Measurements from ENCODE around the gene FAM227B. TPM values are rescaled to one million over a fixed set of nuclear protein-coding genes. Genes with fewer than 3 reads are reported as not detected.
A peak's percentile ranks its signal among the peaks of the same experiment; 100 is the strongest.
"Not testable (repeated sequence)": the region's sequence is repeated elsewhere in the genome, so short reads cannot be mapped to it uniquely, and the experiment has no call there.

FAM227B gene
- 1 to 10 TPM; 4.3 to 7.5 (median 5.7) TPM for total RNA-seq (2021; fragmentation: NEBNext Ultra II Directional; extraction: Animal tissue kit (Norgen Biotek cat#: 25700))
- long read RNA-seq, partial matches to known transcripts = 5 of 11 reads
- long read RNA-seq, other reads (novel, unspliced or antisense) = 4 of 11 reads

- DNase-seq = peak; percentile 95
- peaks cover 14% of the 10 kb centered on the region for H3K9me3 Mint-ChIP-seq
- no peak; the same call in 1 of the 2 replicates for TF ChIP-seq CTCF (IDR thresholded peaks at IDR 0.05)
- peaks cover 50% of the 10 kb centered on the region for H3K36me3 Mint-ChIP-seq (ENCODE audit: low read depth)
- H3K4me1 Mint-ChIP-seq (ENCODE audit: low read depth) = peaks cover 68% of the 10 kb centered on the region
- peaks cover 2% of the 10 kb centered on the region; the same call in 1 of the 2 replicates for H3K27me3 Mint-ChIP-seq (ENCODE audit: insufficient read depth)
- peak within 1 kb of the TSS; percentile 98 for H3K4me3 Mint-ChIP-seq
- H3K27ac Mint-ChIP-seq = peak within 1 kb of the TSS; percentile 98
Observed at GRCh38 chr15:49620658-49621368, at the start of gene FAM227B, which contains the start of gene DTWD1. TSS of gene FAM227B (minus strand) at chr15:49620818. CDS start at chr15:49615171, 5,647 bp downstream. TSS of gene DTWD1 (plus strand) at chr15:49621048. CDS start at chr15:49625168, 4,120 bp downstream.

GRCh38 chr15:49669288-49669687 lies 48.7 kb upstream of the FAM227B start:
- H3K4me3 Mint-ChIP-seq = no peak overlapping the region
- TF ChIP-seq CTCF (IDR thresholded peaks at IDR 0.05) = no peak
- H3K36me3 Mint-ChIP-seq (ENCODE audit: low read depth) = no peaks in the 10 kb centered on the region; the same call in 1 of the 2 replicates
- H3K27ac Mint-ChIP-seq = no peak overlapping the region
- DNase-seq = no peak
- H3K27me3 Mint-ChIP-seq (ENCODE audit: insufficient read depth) = no peaks in the 10 kb centered on the region
- peaks cover 13% of the 10 kb centered on the region for H3K4me1 Mint-ChIP-seq (ENCODE audit: low read depth)
- no peaks in the 10 kb centered on the region for H3K9me3 Mint-ChIP-seq

GRCh38 chr15:49666486-49666885 lies 45.9 kb upstream of the FAM227B start:
- not testable (repeated sequence) for H3K36me3 Mint-ChIP-seq (ENCODE audit: low read depth); H3K27ac Mint-ChIP-seq; H3K27me3 Mint-ChIP-seq (ENCODE audit: insufficient read depth); H3K4me3 Mint-ChIP-seq; H3K9me3 Mint-ChIP-seq; DNase-seq; H3K4me1 Mint-ChIP-seq (ENCODE audit: low read depth)

DNA sequence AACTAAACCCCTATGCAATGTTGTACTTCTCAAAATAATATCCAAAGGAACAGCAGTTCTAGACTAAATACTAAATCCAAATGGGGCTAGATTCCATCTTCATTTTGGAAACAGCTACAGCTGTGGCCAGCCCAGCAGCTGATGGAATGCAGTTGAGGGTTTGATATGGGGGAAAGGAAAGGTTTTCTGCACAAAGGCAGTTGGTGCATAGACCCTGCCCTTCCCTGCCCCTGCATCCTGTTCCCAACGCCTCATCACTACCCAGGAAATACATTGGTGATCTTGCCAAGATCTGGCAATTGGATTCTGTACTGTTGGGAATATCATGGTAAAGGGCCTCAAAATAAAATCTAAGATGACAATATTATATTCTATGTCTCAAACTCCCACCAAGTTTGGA lies 44.1 kb upstream of the FAM227B start:
- no peak for TF ChIP-seq CTCF (IDR thresholded peaks at IDR 0.05)
- no peak overlapping the region for H3K4me3 Mint-ChIP-seq
- peaks cover 12% of the 10 kb centered on the region; the same call in 1 of the 2 replicates for H3K4me1 Mint-ChIP-seq (ENCODE audit: low read depth)
- no peak overlapping the region for H3K27ac Mint-ChIP-seq
- H3K9me3 Mint-ChIP-seq = no peaks in the 10 kb centered on the region
- DNase-seq = no peak
- H3K36me3 Mint-ChIP-seq (ENCODE audit: low read depth) = no peaks in the 10 kb centered on the region; the same call in 1 of the 2 replicates
- no peaks in the 10 kb centered on the region; the same call in 1 of the 2 replicates for H3K27me3 Mint-ChIP-seq (ENCODE audit: insufficient read depth)

GRCh38 chr15:49656734-49657133 lies 36.1 kb upstream of the FAM227B start:
- TF ChIP-seq CTCF (IDR thresholded peaks at IDR 0.05) = no peak
- DNase-seq = no peak
- Mint-ChIP-seq H3K27me3 (ENCODE audit: insufficient read depth) (no peaks in the 10 kb centered on the region; the same call in 1 of the 2 replicates), H3K27ac (no peak overlapping the region), H3K4me3 (no peak overlapping the region), H3K9me3 (peaks cover 28% of the 10 kb centered on the region), H3K4me1 (ENCODE audit: low read depth) (peaks cover 12% of the 10 kb centered on the region; the same call in 1 of the 2 replicates), H3K36me3 (ENCODE audit: low read depth) (peaks cover 35% of the 10 kb centered on the region)

DNA sequence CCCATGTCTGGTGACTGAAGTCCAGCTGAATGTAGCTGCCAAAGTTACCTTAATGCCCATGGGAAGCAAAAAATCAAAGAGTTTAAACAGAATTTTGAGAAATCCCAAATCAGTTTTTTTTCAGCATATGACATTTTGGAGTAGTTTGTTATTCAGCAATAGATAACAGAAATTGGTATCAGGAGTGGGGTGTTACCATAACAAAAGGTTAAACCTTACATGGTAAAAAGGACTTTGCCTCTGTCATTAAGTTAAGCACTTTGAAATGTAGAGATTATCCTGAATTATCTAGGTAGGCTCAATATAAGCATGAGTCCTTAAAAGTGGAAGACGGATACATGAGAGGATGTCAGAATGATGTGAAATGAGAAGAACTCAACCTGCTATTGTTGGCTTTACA lies 32.3 kb upstream of the FAM227B start:
- Mint-ChIP-seq H3K36me3 (ENCODE audit: low read depth) (peaks cover 46% of the 10 kb centered on the region), H3K27ac (no peak overlapping the region), H3K9me3 (peaks cover 30% of the 10 kb centered on the region), H3K4me1 (ENCODE audit: low read depth) (peaks cover 17% of the 10 kb centered on the region), H3K4me3 (no peak overlapping the region), H3K27me3 (ENCODE audit: insufficient read depth) (peaks cover 1% of the 10 kb centered on the region)
- no peak for DNase-seq
- no peak for TF ChIP-seq CTCF (IDR thresholded peaks at IDR 0.05)

Data from HFFc6 (cell line).